HepG2 (cell line): ENCODE data around the gene DDHD1. TPM values are rescaled to one million over a fixed set of nuclear protein-coding genes. Genes with fewer than 3 reads are reported as not detected.

Experiments
- EP300 ChIP-seq, 3 experiments: sonication (generic) in 1 of 3; formaldehyde crosslinking in 1 of 3; IDR thresholded peaks; 2 replicates each; pipeline versions ENCODE4 v1.5.1 to v1.6.1; 2011 to 2020; ENCODE audit warnings: low read depth in 2 of 3, low read length in 2 of 3, borderline replicate concordance in 1 of 3, improper control_type of control experiment in 1 of 3, mild to moderate bottlenecking in 1 of 3, missing genetic modification reagents in 1 of 3, moderate library complexity in 1 of 3
- GZF1 ChIP-seq: sonication (generic); formaldehyde crosslinking; IDR thresholded peaks from 2 replicates; pipeline ENCODE4 v1.5.1; 2020; ENCODE audit warnings: mild to moderate bottlenecking, missing genetic modification reagents
- HMG20B ChIP-seq: conservative IDR thresholded peaks from 2 replicates; pipeline ENCODE4 v1.6.1; 2016; ENCODE audit warnings: missing genetic modification reagents, missing compliant biosample characterization
- MXI1 ChIP-seq: IDR thresholded peaks from 3 replicates; pipeline ENCODE4 v1.6.1; 2012; ENCODE audit warnings: low read depth, low read length, inconsistent platforms, borderline replicate concordance
- PRDM15 ChIP-seq: sonication (generic); formaldehyde crosslinking; IDR thresholded peaks from 2 replicates; pipeline ENCODE4 v1.4.0; 2020; ENCODE audit warnings: missing genetic modification reagents
- SNAPC4 ChIP-seq: sonication (generic); formaldehyde crosslinking; IDR thresholded peaks from 2 replicates; pipeline ENCODE4 v1.4.0; 2020; ENCODE audit warnings: mild to moderate bottlenecking, missing genetic modification reagents
- SSRP1 ChIP-seq: IDR thresholded peaks from 2 replicates; pipeline ENCODE4 v1.6.1; 2016; ENCODE audit warnings: control low read depth
- U2AF2 ChIP-seq: fragments of 200-400 bp; formaldehyde crosslinking; IDR thresholded peaks from 2 replicates; pipeline ENCODE4 v1.6.1; 2017; ENCODE audit warnings: low read depth, mild to moderate bottlenecking, low read length
- ZFP1 ChIP-seq: IDR thresholded peaks from 2 replicates; pipeline ENCODE4 v1.6.1; 2016
- ZNF24 ChIP-seq: fragments of 450-650 bp; IDR thresholded peaks from 2 replicates; pipeline ENCODE4 v1.6.1; 2017; ENCODE audit warnings: antibody characterized with exemption, mild to moderate bottlenecking
- ZNF468 ChIP-seq: sonication (generic); formaldehyde crosslinking; IDR thresholded peaks from 2 replicates; pipeline ENCODE4 v1.8.0; 2022; ENCODE audit warnings: mild to moderate bottlenecking, moderate library complexity, missing genetic modification reagents
- ZNF572 ChIP-seq: sonication (generic); formaldehyde crosslinking; IDR thresholded peaks from 2 replicates; pipeline ENCODE4 v1.5.1; 2020; ENCODE audit warnings: mild to moderate bottlenecking, missing genetic modification reagents
- ZNF614 ChIP-seq: IDR thresholded peaks from 2 replicates; pipeline ENCODE4 v1.6.1; 2018; ENCODE audit warnings: missing biosample characterization, missing genetic modification reagents, inconsistent platforms, borderline replicate concordance
- polyA plus RNA-seq, 8 experiments: library from polyadenylated mRNA; depleted of rRNA in 3 of 8; stranded (reverse) in 7 of 8; unstranded in 1 of 8; fragments of >200 nt; fragmentation: Illumina TruSeq in 4 of 8; extraction: Trizol in 4 of 8; gene quantifications; 2 replicates each; pipeline versions ENCODE4 v1.2.1 to v1.2.3, GENCODE V29; 2011 to 2016; ENCODE audit warnings: low read depth in 4 of 8, missing spikeins in 1 of 8, mixed read lengths in 1 of 8; ENCODE audit not compliant: insufficient read depth in 1 of 8
- total RNA-seq, 5 experiments: library from RNA; depleted of rRNA; stranded (reverse); fragments of >200 nt; fragmentation: Illumina TruSeq; extraction: Trizol; gene quantifications; 2 replicates each; pipeline ENCODE4 v1.2.3, GENCODE V29; 2016; ENCODE audit warnings: low read depth in 1 of 5
- TF ChIP-seq, protein P1 (sequence below): sonication (generic); formaldehyde crosslinking; IDR thresholded peaks from 2 replicates; pipeline ENCODE4 v1.4.0; 2020; ENCODE audit warnings: missing genetic modification reagents, borderline replicate concordance
- TF ChIP-seq, protein P2 (sequence below): sonication (generic); formaldehyde crosslinking; IDR thresholded peaks from 2 replicates; pipeline ENCODE4 v1.9.0; 2022; ENCODE audit warnings: missing genetic modification reagents, mild to moderate bottlenecking, borderline replicate concordance

DDHD1 gene
- total and polyA plus RNA-seq, 2 of the 13 experiments (the other 11 are each of a cell fraction or from before 2014, with no cell fraction given): 4.6 to 8.3 TPM

DNA sequence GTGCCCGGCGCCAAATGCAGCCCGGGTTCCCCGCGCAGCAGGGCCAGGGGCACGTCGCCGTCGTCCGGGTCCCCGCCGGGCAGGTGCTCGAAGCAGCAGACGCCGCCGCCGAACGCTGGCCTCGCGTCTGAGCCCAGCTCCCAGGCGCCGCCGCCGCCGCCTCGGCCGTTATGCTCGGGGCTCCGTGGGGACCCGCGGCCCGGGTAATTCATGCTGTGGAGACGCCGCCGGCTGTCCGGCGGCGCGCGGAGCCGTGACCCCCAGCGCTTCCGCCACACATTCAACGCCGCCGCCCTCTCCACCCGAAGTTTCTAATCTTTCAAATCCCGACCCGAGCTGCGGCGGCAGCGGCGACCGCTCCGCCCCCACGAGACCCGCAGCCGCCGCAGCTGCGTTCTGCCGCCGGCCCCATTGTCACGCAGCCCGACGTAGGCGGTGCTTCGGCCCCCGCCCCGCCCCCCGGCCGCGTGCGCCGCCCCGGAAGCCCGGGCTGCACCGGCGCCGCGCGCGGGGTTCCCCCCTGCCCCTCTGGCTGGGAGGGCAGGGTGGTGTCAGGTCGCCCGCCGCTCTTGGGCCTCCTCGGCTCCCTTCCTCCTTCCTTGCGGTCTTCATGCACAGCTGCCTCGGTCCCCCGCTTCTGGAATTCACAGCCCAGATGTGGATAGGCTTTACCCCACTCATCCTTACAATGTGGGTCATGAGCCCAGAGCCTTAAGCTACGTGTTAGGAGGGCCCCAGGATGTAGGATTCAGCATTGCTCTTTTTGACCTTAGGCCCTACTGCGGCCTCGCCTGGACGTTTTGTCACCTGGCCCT, at the start of gene DDHD1 (continued):
- TF ChIP-seq ZNF614 (CRISPR knock-in tag): no peak
- TF ChIP-seq SSRP1 (CRISPR knock-in tag): no peak
- TF ChIP-seq ZNF24: no peak
- TF ChIP-seq HMG20B (CRISPR knock-in tag): no peak
- TF ChIP-seq, protein P1, sequence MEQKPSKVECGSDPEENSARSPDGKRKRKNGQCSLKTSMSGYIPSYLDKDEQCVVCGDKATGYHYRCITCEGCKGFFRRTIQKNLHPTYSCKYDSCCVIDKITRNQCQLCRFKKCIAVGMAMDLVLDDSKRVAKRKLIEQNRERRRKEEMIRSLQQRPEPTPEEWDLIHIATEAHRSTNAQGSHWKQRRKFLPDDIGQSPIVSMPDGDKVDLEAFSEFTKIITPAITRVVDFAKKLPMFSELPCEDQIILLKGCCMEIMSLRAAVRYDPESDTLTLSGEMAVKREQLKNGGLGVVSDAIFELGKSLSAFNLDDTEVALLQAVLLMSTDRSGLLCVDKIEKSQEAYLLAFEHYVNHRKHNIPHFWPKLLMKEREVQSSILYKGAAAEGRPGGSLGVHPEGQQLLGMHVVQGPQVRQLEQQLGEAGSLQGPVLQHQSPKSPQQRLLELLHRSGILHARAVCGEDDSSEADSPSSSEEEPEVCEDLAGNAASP (CRISPR knock-in tag): peak; percentile 53; the same call in 1 of the 2 replicates
- no peak for TF ChIP-seq SNAPC4
- TF ChIP-seq ZFP1 (CRISPR knock-in tag): no peak
- 0 out of 2 replicates have a peak, but pooled peaks have one; percentile 44 for TF ChIP-seq ZNF572 (CRISPR knock-in tag)
- TF ChIP-seq, protein P2, sequence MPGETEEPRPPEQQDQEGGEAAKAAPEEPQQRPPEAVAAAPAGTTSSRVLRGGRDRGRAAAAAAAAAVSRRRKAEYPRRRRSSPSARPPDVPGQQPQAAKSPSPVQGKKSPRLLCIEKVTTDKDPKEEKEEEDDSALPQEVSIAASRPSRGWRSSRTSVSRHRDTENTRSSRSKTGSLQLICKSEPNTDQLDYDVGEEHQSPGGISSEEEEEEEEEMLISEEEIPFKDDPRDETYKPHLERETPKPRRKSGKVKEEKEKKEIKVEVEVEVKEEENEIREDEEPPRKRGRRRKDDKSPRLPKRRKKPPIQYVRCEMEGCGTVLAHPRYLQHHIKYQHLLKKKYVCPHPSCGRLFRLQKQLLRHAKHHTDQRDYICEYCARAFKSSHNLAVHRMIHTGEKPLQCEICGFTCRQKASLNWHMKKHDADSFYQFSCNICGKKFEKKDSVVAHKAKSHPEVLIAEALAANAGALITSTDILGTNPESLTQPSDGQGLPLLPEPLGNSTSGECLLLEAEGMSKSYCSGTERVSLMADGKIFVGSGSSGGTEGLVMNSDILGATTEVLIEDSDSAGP (CRISPR knock-in tag): no peak
- TF ChIP-seq MXI1: peak; percentile 12; the same call in 1 of the 3 replicates
- no peak for TF ChIP-seq ZNF468 (CRISPR knock-in tag)
- no peak for TF ChIP-seq U2AF2
- TF ChIP-seq EP300 (IDR thresholded peaks at IDR 0.05; ENCODE audit: low read depth in 2 of 2, low read length in 2 of 2): no peak
- TF ChIP-seq EP300 (CRISPR knock-in tag; IDR thresholded peaks at IDR 0.05; ENCODE audit: borderline replicate concordance): no peak
- TF ChIP-seq PRDM15 (CRISPR knock-in tag): no peak
- TF ChIP-seq GZF1 (CRISPR knock-in tag): no peak
